HG03521 (cell line): Measurements from ENCODE around the gene SKA3.
"Not testable (repeated sequence)": the region's sequence is repeated elsewhere in the genome, so short reads cannot be mapped to it uniquely, and the experiment has no call there.

Experiments
- ATAC-seq: cut with Tn5 transposase; IDR thresholded peaks from one replicate; pipeline ENCODE4 v1.9.1; 2021; ENCODE audit warnings: mild to moderate bottlenecking, moderate library complexity; ENCODE audit not compliant: unreplicated experiment

SKA3 gene

GRCh38 chr13:21173767-21174166 is 2.6 kb downstream of the SKA3 start:
- ATAC-seq, result not testable (repeated sequence)

- ATAC-seq, result no peak
Measured at GRCh38 chr13:21171420-21171819, 4.9 kb downstream of the SKA3 start.

GRCh38 chr13:21165606-21166005 is 10.7 kb downstream of the SKA3 start:
- not testable (repeated sequence) for ATAC-seq

- no peak for ATAC-seq
Measured at GRCh38 chr13:21164631-21165030, 11.7 kb downstream of the SKA3 start.

GRCh38 chr13:21152251-21152899 is 24.0 kb downstream of the SKA3 start:
- ATAC-seq, result no peak

GRCh38 chr13:21150013-21150412 is 26.3 kb downstream of the SKA3 start:
- no peak for ATAC-seq

- ATAC-seq, result no peak
Measured at GRCh38 chr13:21149568-21149967, 26.8 kb downstream of the SKA3 start.

GRCh38 chr13:21148557-21149258 is 27.6 kb downstream of the SKA3 start:
- ATAC-seq, result no peak

GRCh38 chr13:21147827-21148226 is 28.5 kb downstream of the SKA3 start:
- no peak for ATAC-seq

- ATAC-seq, result no peak
Measured at GRCh38 chr13:21142766-21143165, 33.6 kb downstream of the SKA3 start.

GRCh38 chr13:21139374-21139773 is 37.0 kb downstream of the SKA3 start:
- no peak for ATAC-seq

GRCh38 chr13:21138561-21138960 is 37.8 kb downstream of the SKA3 start:
- ATAC-seq, result no peak

GRCh38 chr13:21137696-21138095 is 38.7 kb downstream of the SKA3 start:
- no peak for ATAC-seq

GRCh38 chr13:21135833-21136232 is 40.5 kb downstream of the SKA3 start:
- not testable (repeated sequence) for ATAC-seq

GRCh38 chr13:21134475-21134874 is 41.9 kb downstream of the SKA3 start:
- ATAC-seq, result no peak

GRCh38 chr13:21133077-21133476 is 43.3 kb downstream of the SKA3 start:
- ATAC-seq, result no peak

- no peak for ATAC-seq
Measured at GRCh38 chr13:21130116-21130515, 46.2 kb downstream of the SKA3 start.

- ATAC-seq, result no peak
Measured at GRCh38 chr13:21124852-21125251, 51.5 kb downstream of the SKA3 start.

- no peak for ATAC-seq
Measured at GRCh38 chr13:21123956-21124355, 52.4 kb downstream of the SKA3 start.

GRCh38 chr13:21121616-21122015 is 54.7 kb downstream of the SKA3 start:
- ATAC-seq, result no peak

GRCh38 chr13:21120191-21120590 is 56.2 kb downstream of the SKA3 start:
- no peak for ATAC-seq

GRCh38 chr13:21119526-21119925 is 56.8 kb downstream of the SKA3 start:
- ATAC-seq, result no peak

- ATAC-seq, result no peak
Measured at GRCh38 chr13:21118180-21118579, 58.2 kb downstream of the SKA3 start.
